DMS153 (cell line): ENCODE data around the gene ARF6.
"Not testable (repeated sequence)": the region's sequence is repeated elsewhere in the genome, so short reads cannot be mapped to it uniquely, and the experiment has no call there.

Experiments
- DNase-seq: peaks from one replicate; lab custom pipeline; 2025; lab: John Stamatoyannopoulos, UW

The ARF6 gene

GRCh38 chr14:49876563-49877127 is 16.2 kb upstream of the ARF6 start:
- no peak for DNase-seq

DNA sequence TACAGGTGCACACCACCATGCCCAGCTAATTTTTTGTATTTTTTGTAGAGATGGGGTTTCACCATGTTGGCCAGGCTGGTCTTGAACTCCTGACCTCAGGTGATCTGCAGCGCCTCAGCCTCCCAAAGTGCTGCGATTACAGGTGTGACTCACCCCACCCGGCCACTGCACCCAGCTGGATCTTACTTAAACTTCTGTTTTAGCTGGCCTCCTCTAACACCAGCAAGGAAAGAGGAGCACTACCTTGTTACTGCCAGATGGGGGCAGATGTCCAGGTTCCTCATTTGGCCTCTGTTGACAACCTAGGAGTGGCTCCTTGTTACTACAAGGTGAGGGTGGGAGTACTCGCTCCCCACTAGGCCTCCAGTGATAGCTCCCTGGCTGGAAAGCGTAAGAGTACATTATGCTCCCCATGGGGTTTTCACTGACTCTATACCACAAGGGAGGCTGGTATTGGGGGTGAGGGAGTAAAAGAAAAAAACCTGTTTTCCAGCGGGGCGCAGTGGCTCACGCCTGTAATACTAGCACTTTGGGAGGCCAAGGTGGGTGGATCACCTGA is 13.2 kb upstream of the ARF6 start:
- peak; percentile 57 for DNase-seq

- no peak for DNase-seq
Observed at GRCh38 chr14:49880267-49881064, 12.4 kb upstream of the ARF6 start.

- DNase-seq: no peak
Observed at GRCh38 chr14:49881350-49882001, 11.4 kb upstream of the ARF6 start.

DNA sequence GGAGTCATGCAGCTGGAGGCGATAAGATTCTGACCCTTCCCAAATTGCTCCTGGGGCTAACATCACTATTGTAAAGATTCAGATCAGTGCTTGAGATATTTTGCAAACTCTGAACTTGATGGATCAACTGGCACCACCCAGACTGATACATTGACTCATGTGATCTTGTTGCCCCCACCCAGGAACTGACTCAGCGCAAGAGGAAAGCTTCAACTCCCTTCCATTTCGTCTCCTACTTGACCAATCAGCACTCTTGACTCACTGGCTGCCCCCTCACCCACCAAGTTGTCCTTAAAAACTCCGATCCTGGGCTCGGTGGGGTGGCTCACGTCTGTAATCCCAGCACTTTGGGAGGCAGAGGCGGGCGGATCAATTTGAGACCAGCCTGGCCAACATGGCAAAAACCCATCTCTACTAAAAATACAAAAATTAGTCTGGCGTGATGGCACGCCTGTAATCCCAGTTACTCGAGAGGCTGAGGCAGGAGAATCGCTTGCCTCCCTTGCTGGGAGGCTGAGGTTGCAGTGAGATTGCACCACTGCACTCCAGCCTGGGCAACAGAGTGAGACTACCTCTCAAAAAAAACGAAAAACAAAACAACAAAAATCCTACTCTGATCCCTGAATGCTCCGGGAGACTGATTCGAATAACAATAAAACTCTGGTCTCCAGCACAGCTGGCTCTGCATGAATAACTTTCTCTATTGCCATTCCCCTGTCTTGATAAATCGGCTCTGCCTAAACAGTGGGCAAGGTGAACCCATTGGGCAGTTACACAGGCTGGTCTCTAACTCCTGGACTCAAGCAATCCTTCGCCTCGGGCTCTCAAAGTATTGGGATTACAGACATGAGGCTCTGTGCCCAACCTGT is 9.8 kb upstream of the ARF6 start:
- no peak for DNase-seq

GRCh38 chr14:49886523-49886922 is 6.4 kb upstream of the ARF6 start:
- DNase-seq: no peak

- no peak for DNase-seq
Observed at GRCh38 chr14:49888293-49888692, 4.6 kb upstream of the ARF6 start.

- DNase-seq: peak; percentile 37
Observed at GRCh38 chr14:49892301-49892635, 614 bp upstream of the ARF6 start.

DNA sequence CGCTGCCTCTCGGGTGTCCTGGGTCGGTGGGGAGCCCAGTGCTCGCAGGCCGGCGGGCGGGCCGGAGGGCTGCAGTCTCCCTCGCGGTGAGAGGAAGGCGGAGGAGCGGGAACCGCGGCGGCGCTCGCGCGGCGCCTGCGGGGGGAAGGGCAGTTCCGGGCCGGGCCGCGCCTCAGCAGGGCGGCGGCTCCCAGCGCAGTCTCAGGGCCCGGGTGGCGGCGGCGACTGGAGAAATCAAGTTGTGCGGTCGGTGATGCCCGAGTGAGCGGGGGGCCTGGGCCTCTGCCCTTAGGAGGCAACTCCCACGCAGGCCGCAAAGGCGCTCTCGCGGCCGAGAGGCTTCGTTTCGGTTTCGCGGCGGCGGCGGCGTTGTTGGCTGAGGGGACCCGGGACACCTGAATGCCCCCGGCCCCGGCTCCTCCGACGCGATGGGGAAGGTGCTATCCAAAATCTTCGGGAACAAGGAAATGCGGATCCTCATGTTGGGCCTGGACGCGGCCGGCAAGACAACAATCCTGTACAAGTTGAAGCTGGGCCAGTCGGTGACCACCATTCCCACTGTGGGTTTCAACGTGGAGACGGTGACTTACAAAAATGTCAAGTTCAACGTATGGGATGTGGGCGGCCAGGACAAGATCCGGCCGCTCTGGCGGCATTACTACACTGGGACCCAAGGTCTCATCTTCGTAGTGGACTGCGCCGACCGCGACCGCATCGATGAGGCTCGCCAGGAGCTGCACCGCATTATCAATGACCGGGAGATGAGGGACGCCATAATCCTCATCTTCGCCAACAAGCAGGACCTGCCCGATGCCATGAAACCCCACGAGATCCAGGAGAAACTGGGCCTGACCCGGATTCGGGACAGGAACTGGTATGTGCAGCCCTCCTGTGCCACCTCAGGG is 679 bp downstream of the ARF6 start:
- no peak for DNase-seq

DNA sequence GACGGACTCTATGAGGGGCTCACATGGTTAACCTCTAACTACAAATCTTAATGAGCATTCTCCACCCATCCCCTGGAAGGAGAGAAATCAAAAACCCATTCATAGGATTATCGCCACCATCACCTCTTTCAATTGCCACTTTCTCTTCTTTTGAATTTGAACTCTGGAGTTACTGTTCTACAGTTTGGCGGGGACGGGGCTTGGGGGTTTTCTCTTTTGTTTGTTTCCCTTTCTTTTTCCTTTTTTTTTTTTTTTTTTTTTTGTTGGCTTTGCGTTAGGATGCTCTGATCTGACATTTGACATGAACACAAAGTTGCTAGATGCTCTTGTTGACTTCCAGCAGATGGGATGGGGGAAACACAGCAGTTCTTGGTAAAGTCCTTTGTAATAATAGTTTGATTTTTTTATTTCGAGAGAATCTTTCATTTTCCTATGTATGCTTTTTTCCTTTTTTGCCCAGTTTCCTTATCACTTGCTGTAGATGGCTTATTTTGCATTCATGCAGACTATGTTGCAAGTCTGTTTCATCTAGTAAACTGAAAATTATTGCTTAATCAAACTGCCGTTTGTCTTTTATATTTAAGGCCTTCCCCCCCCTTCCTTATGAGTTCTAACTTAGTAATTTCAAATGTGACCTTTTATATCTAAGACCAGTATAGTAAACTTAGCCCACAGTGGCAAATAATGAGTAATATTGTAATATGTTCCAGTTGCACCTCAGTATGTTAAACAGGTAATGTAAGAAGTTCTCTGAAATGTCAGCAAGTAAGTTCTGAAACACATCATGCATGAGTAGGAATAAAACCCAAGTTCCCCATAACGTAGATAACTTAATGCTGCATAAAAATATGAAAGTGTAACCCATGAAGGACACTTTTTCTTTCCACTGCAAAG is 1.6 kb downstream of the ARF6 start:
- DNase-seq: not testable (repeated sequence)

DNA sequence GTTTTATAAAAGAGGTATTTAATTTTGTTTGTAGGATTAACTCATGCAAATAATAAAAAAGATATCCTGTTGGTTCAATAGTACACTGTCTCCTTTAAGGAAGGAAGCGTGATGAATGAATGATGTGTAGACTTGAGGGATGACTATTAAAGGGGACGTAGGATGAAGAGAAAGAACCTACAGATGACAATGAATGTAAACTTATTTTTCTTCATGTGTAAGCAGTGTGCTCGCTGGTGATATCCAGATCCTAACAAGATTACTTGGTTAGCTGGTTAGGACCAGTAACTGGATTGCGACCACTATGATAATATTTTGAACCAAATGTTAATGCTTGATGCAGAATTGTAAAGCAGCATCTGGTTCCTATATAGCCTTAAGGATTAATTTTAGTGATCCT is 2.6 kb downstream of the ARF6 start:
- DNase-seq: no peak

DNA sequence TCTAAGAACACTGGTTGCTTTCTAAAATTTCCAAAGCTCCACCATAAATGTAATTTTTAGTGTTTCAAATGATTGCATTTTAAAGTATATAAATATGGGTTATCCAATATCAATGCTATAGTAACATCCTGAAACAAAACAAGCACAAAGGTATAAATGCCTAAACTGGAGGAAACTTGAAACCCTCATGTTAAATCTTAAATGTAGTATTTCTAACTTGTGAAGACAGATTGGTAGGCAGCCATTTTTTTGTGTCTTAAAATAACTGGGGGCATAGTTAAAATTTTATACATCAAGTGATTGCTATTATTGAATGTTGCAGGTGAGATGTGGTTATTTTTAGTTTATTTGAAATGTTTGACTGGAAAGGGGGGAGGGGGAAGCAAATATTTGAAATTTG is 3.4 kb downstream of the ARF6 start:
- not testable (repeated sequence) for DNase-seq

GRCh38 chr14:49896966-49897365 is 4.1 kb downstream of the ARF6 start:
- no peak for DNase-seq

- no peak for DNase-seq
Observed at GRCh38 chr14:49897414-49897813, 4.5 kb downstream of the ARF6 start.

DNA sequence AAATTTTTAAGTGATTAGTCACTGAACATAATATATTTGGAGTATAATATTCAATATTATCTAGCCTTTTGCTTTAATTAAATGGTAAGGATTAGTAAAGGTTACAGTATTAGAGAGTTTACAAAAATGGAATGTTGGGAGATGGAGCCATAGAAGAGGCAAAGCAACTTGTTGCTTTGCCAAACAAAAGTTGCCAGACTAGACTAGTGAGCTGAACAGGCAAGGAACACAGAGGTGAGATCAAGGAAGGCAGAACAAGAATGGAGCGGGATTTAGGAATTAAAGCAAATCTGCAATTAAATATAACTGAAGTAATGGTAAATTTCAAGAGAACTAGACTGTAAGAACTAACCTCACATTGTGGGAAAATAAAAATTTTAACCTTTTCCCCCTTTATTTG is 5.1 kb downstream of the ARF6 start:
- no peak for DNase-seq

- DNase-seq: no peak
Observed at GRCh38 chr14:49898485-49898884, 5.6 kb downstream of the ARF6 start.

- DNase-seq: no peak
Observed at GRCh38 chr14:49900973-49901372, 8.1 kb downstream of the ARF6 start.

- not testable (repeated sequence) for DNase-seq
Observed at GRCh38 chr14:49902679-49903246, 9.9 kb downstream of the ARF6 start.

DNA sequence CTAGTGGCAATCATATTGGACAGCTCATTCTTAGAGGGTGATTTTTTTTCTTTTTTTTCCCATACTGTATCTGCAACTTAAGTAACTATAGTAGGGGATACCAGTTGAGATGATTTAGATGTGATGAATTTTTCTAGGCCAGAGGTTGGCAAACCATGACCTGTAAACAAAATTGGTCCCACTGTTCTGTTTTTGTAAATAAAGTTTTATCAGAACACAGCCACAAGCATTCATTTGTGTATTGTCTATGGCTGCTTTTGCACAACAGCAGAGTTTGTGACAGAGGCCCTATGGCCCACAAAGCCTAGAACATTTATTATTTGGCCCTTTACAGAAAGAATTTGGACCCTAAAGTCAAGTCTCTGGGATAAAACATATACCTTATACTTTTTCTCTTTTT is 11.4 kb downstream of the ARF6 start:
- DNase-seq: no peak

GRCh38 chr14:49905989-49906388 is 13.1 kb downstream of the ARF6 start:
- DNase-seq: no peak
